Measurements from ENCODE around the gene SLC15A2.

DNA sequence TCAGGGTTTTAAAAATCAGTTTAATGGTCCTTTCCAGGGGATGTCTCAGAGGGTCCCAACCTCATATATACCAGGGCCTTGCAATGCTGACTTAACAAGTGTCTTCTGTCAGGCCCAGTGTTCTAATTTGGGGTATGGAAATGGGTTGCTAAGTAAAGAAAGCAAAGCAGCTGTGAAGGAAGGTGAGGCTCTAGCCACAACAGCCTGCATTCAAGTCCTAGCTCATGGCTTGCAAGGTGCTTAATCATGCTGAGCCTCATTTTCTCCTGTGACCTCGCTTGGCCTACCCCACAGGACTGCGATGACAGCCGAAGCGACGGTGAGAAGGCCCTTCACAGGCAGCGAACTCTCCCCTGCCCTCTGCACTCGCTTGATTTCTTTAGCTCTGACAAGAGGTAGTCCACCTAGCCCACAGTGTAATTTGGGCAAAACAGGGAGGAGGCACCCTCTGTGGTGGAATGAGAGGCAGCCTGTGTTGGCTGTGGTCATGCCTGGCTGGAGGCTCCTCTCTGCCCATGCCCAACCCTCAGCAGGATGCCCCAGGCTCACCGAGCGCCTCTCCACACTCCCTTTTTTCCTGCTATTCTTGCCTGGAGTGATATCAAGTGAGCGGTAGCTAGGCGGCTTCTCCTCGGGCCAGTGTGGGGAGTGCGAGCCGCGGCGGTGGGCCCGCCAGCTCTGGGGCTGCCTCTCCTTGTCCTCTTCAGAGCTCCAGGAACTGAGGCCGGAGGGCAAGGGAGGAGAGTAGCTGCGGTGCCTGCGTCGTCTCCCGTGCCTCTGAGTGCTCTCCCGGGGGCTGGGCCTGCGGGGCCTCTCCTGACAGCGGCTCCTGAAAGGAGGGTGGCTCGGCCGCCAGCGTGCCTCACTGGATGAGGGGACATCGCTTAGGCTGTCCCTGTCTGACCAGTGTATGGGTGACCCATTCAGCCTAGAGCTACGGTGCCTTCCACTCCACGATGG is 98.7 kb downstream of the SLC15A2 start:
- no peak for TF ChIP-seq CTCF (IDR thresholded peaks at IDR 0.05)
- no peak for TF ChIP-seq POLR2AphosphoS5 (IDR thresholded peaks at IDR 0.05; ENCODE audit: low read depth, low read length)
